CD4-positive, alpha-beta T cell (primary cell): Measurements from ENCODE around the gene GSTCD. TPM values are rescaled to one million over a fixed set of nuclear protein-coding genes. Genes with fewer than 3 reads are reported as not detected.
"Not testable (repeated sequence)": the region's sequence is repeated elsewhere in the genome, so short reads cannot be mapped to it uniquely, and the experiment has no call there.

Experiments
- ATAC-seq: fragments of 200-7000 bp; cut with Tn5 transposase; one replicate; pipeline ENCODE4 v1.10.0; 2022; ENCODE audit warnings: mild to moderate bottlenecking; ENCODE audit not compliant: poor library complexity
- CTCF ChIA-PET: fragments of 350-600 bp; sonication (Branson Sonifier 250); formaldehyde crosslinking; loops from one replicate; lab custom pipeline; 2021; ENCODE audit warnings: antibody characterized with exemption, inconsistent platforms; lab: Charles Lee
- POLR2A ChIA-PET: fragments of 350-600 bp; sonication (Branson Sonifier 250); formaldehyde crosslinking; loops from one replicate; lab custom pipeline; 2021; ENCODE audit warnings: antibody characterized with exemption, inconsistent platforms; lab: Charles Lee
- DNase-seq, 14 experiments: peaks; one replicate each; pipeline ENCODE4 v3.0.0-alpha.2; 2013 to 2020; ENCODE audit warnings: mixed read lengths in 2 of 14
- H3K27ac ChIP-seq, 2 donors: one replicate each; pipeline versions ENCODE4 v1.5.1 to v1.7.0; 2013; ENCODE audit warnings: low read length in 2 of 2, low read depth in 1 of 2, mild to moderate bottlenecking in 1 of 2
- H3K27me3 ChIP-seq, 2 experiments: 1 replicate in 1 of 2; 2 replicates in 1 of 2; pipeline versions ENCODE4 v1.6.1 to v1.7.0; 2013; ENCODE audit warnings: low read length in 2 of 2, control low read depth in 1 of 2, mild to moderate bottlenecking in 1 of 2, moderate library complexity in 1 of 2; ENCODE audit not compliant: insufficient read depth in 2 of 2, control insufficient read depth in 1 of 2
- H3K36me3 ChIP-seq: one replicate; pipeline ENCODE4 v1.6.1; 2013; ENCODE audit warnings: low read length, control low read depth; ENCODE audit not compliant: insufficient read depth
- H3K4me1 ChIP-seq: one replicate; pipeline ENCODE4 v1.6.1; 2013; ENCODE audit warnings: low read length, control low read depth; ENCODE audit not compliant: insufficient read depth
- H3K4me3 ChIP-seq: one replicate; pipeline ENCODE4 v1.5.1; 2013; ENCODE audit warnings: mild to moderate bottlenecking, low read length, moderate library complexity
- H3K9me3 ChIP-seq, 2 experiments: 1 replicate in 1 of 2; 2 replicates in 1 of 2; pipeline versions ENCODE4 v1.6.1 to v1.7.0; 2013; ENCODE audit warnings: low read length in 2 of 2, mild to moderate bottlenecking in 2 of 2, control low read depth in 1 of 2, moderate library complexity in 1 of 2; ENCODE audit not compliant: control insufficient read depth in 1 of 2, insufficient read depth in 1 of 2
- H3K27ac Mint-ChIP-seq: one replicate; pipeline ENCODE4 v1.8.0; 2020; ENCODE audit warnings: mixed read lengths
- H3K27me3 Mint-ChIP-seq: one replicate; pipeline ENCODE4 v1.8.0; 2021; ENCODE audit warnings: mixed read lengths
- H3K36me3 Mint-ChIP-seq: one replicate; pipeline ENCODE4 v1.8.0; 2021; ENCODE audit warnings: low read depth, mixed read lengths
- H3K4me1 Mint-ChIP-seq: one replicate; pipeline ENCODE4 v1.8.0; 2021; ENCODE audit warnings: low read depth, mixed read lengths
- H3K4me3 Mint-ChIP-seq: one replicate; pipeline ENCODE4 v1.8.0; 2020; ENCODE audit warnings: mild to moderate bottlenecking, mixed read lengths
- H3K9me3 Mint-ChIP-seq: one replicate; pipeline ENCODE4 v1.8.0; 2020; ENCODE audit warnings: mixed read lengths
- intact Hi-C, 2 experiments: fragments of 100-400 bp; cut with DNase I in 1 of 2; cut with micrococcal nuclease in 1 of 2; formaldehyde crosslinking; loops; one replicate each; pipeline versions ENCODE4 v1.15.1 to v1.9.0; 2023 to 2025; cut with DNase I, micrococcal nuclease
- total RNA-seq, 174 experiments: library from RNA in 2 of 174; stranded (reverse) in 2 of 174; gene quantifications; one replicate each; pipeline ENCODE4 v1.2.3 and lab custom pipeline; 2021 to 2026
- TF ChIP-seq, protein P1 (sequence below): fragments of 200-600 bp; IDR thresholded peaks from one replicate; pipeline ENCODE4 v1.8.0; 2022; ENCODE audit warnings: antibody characterized with exemption, mild to moderate bottlenecking

Gene GSTCD
- total RNA-seq, 2 experiments from 2014 or later = 5.2 to 5.3 TPM

DNA sequence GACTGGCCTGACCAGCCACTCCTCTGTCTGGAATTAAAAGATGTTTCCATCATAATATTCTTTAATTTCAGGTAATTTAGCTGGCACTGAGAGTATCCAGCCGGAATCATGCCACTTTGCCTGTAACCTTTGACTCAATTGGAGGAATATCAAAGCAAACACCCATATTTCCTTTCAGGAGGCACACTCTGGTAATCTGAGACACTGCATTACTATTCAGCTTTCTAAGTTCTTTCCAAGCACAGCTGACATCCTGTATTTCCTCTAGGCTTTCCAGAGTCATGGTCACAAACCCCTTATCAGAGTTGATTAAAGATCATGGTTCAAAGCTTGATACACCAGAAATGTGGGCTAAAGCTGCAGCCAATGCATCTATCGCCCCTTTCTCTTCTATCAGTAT, 29.4 kb upstream of the GSTCD start:
- intact Hi-C loops = no loop called here
- POLR2A ChIA-PET = no interaction called here
- Mint-ChIP-seq H3K9me3 (no peaks in the 10 kb centered on the region), H3K36me3 (peaks cover 26% of the 10 kb centered on the region), H3K27ac (no peak overlapping the region), H3K4me3 (no peak overlapping the region), H3K4me1 (no peaks in the 10 kb centered on the region), H3K27me3 (no peaks in the 10 kb centered on the region)
- Histone ChIP-seq H3K4me3 (no peak overlapping the region), H3K36me3 (peaks cover 22% of the 10 kb centered on the region), H3K4me1 (no peaks in the 10 kb centered on the region), H3K27me3 (no peaks in the 10 kb centered on the region), H3K27ac (no peak overlapping the region), H3K9me3 (no peaks in the 10 kb centered on the region)
- TF ChIP-seq, protein P1, sequence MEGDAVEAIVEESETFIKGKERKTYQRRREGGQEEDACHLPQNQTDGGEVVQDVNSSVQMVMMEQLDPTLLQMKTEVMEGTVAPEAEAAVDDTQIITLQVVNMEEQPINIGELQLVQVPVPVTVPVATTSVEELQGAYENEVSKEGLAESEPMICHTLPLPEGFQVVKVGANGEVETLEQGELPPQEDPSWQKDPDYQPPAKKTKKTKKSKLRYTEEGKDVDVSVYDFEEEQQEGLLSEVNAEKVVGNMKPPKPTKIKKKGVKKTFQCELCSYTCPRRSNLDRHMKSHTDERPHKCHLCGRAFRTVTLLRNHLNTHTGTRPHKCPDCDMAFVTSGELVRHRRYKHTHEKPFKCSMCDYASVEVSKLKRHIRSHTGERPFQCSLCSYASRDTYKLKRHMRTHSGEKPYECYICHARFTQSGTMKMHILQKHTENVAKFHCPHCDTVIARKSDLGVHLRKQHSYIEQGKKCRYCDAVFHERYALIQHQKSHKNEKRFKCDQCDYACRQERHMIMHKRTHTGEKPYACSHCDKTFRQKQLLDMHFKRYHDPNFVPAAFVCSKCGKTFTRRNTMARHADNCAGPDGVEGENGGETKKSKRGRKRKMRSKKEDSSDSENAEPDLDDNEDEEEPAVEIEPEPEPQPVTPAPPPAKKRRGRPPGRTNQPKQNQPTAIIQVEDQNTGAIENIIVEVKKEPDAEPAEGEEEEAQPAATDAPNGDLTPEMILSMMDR = no peak
- DNase-seq = no peak
- CTCF ChIA-PET = no interaction called here
- ATAC-seq = no peak

DNA sequence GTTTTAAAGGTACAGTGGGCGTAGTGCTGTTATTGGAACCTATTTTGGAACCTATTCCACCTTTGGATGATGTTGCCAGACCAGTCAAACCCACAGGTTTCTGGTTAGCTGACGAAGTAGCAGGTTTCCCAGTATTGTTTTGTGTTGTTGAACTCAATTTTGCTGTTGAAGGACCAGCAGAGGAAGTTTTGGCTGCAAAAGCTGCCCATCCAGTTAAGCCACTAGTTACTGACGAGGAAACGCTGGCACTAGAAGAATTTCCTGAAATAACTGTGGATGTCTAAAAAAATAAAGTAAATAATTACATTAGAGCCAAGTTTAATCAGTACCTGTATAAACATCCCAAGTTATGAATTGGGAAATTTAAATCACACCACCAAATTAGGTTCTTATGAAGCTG, 25.5 kb upstream of the GSTCD start:
- DNase-seq = no peak
- no peak overlapping the region for H3K4me3 ChIP-seq
- peaks cover 41% of the 10 kb centered on the region for H3K36me3 ChIP-seq
- ChIA-PET CTCF (interaction anchor here (0.7 to 1.4 kb wide), 2 partner anchors 9 to 18 kb away, joined by 3 read pairs; no protein-coding TSS in a partner anchor), POLR2A (no interaction called here)
- Mint-ChIP-seq H3K27ac (no peak overlapping the region), H3K9me3 (no peaks in the 10 kb centered on the region), H3K4me3 (no peak overlapping the region), H3K36me3 (peaks cover 55% of the 10 kb centered on the region), H3K4me1 (no peaks in the 10 kb centered on the region), H3K27me3 (no peaks in the 10 kb centered on the region)
- no peaks in the 10 kb centered on the region for H3K4me1 ChIP-seq
- no peak overlapping the region for H3K27ac ChIP-seq
- intact Hi-C loops = no loop called here
- TF ChIP-seq, protein P1 = no peak
- no peaks in the 10 kb centered on the region for H3K9me3 ChIP-seq
- ATAC-seq = no peak
- no peaks in the 10 kb centered on the region for H3K27me3 ChIP-seq

DNA sequence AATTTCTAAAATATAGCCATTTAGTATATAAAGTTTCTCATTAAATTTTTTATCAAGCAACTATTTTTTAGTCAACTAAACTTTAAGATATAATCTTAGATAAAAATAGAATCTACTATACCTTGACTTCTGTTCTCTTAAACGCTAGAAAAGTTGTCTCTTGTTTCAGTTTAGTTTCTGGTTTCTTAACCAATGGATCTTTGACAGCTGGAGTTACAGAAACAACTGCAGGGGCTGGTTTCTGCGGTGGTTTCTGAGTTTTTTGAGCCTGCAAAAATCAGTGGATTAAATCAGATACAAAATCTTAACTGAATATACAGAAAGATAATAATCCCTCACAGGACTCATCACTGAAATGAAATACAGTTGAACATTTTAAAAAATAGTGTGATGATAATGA, 22.0 kb upstream of the GSTCD start:
- Mint-ChIP-seq H3K27me3 (no peaks in the 10 kb centered on the region), H3K9me3 (no peaks in the 10 kb centered on the region), H3K4me3 (no peak overlapping the region), H3K27ac (no peak overlapping the region), H3K36me3 (peaks cover 87% of the 10 kb centered on the region), H3K4me1 (no peaks in the 10 kb centered on the region)
- H3K4me3 ChIP-seq = no peak overlapping the region
- H3K9me3 ChIP-seq = no peaks in the 10 kb centered on the region
- no peak overlapping the region for H3K27ac ChIP-seq
- ChIA-PET CTCF (no interaction called here), POLR2A (no interaction called here)
- no peaks in the 10 kb centered on the region for H3K27me3 ChIP-seq
- peaks cover 66% of the 10 kb centered on the region for H3K36me3 ChIP-seq
- TF ChIP-seq, protein P1 = no peak
- DNase-seq = no peak
- intact Hi-C loops = no loop called here
- no peaks in the 10 kb centered on the region for H3K4me1 ChIP-seq
- no peak for ATAC-seq

DNA sequence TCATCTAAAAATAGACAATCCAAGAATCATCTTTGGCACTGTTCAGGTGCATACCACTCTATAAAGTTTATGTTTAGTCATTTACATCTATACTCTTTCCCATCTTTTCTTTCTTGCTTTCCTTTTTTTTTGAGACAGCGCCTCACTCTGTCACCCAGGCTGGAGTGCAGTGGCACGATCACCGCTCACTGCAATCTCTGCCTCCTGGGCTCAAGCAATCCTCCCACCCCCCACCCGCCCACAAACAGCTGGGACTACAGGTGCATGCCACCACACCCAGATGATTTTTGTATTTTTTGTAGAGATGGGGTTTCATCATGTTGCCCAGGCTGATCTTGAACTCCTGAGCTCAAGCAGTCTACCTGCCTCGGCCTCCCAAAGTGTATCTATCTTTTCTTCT, 13.8 kb upstream of the GSTCD start:
- CTCF ChIA-PET, ATAC-seq, H3K27ac ChIP-seq, POLR2A ChIA-PET, H3K27ac Mint-ChIP-seq, H3K4me3 ChIP-seq, H3K27me3 ChIP-seq, H3K9me3 Mint-ChIP-seq, DNase-seq, H3K4me3 Mint-ChIP-seq, H3K4me1 Mint-ChIP-seq, H3K27me3 Mint-ChIP-seq, intact Hi-C loops, H3K9me3 ChIP-seq, H3K4me1 ChIP-seq: not testable (repeated sequence)
- H3K36me3 Mint-ChIP-seq = peaks cover 80% of the 10 kb centered on the region
- peaks cover 63% of the 10 kb centered on the region for H3K36me3 ChIP-seq

DNA sequence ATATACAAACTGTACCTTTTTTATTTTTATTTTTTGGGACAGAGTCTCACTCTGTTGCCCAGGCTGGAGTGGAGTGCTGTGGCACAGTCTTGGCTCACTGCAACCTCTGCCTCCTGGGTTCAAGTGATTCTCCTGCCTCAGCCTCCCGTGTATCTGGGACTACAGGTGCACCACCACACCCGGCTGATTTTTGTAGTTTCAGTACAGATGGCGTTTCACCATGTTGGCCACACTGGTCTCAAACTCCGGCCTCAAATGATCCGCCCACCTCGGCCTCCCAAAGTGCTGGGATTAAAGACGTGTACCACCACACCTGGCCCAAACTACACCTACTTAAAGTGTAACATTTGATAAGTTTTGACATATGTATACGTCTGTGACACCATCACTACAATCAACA, 12.8 kb upstream of the GSTCD start:
- H3K27me3 ChIP-seq, H3K4me1 ChIP-seq, H3K27me3 Mint-ChIP-seq, intact Hi-C loops, POLR2A ChIA-PET, ATAC-seq, H3K4me1 Mint-ChIP-seq, H3K9me3 Mint-ChIP-seq, H3K4me3 ChIP-seq, DNase-seq, H3K27ac ChIP-seq, H3K4me3 Mint-ChIP-seq, H3K9me3 ChIP-seq, H3K27ac Mint-ChIP-seq, CTCF ChIA-PET: not testable (repeated sequence)
- H3K36me3 Mint-ChIP-seq = peaks cover 77% of the 10 kb centered on the region
- H3K36me3 ChIP-seq = peaks cover 62% of the 10 kb centered on the region
